Endodermal cell (in vitro differentiated cells): ENCODE results near the gene PGAM5. TPM values are rescaled to one million over a fixed set of nuclear protein-coding genes. Genes with fewer than 3 reads are reported as not detected.

Experiments used
- DNase-seq: peaks from one replicate; pipeline ENCODE4 v3.0.0-alpha.2; 2017
- H3K27ac ChIP-seq: 2 replicates; pipeline ENCODE4 v1.5.1; 2013; ENCODE audit warnings: mild to moderate bottlenecking, low read depth, low read length, moderate library complexity
- H3K27me3 ChIP-seq: 2 replicates; pipeline ENCODE4 v1.6.1; 2013; ENCODE audit warnings: mild to moderate bottlenecking, low read length, moderate library complexity; ENCODE audit not compliant: insufficient read depth, control insufficient read depth, poor library complexity, severe bottlenecking
- H3K36me3 ChIP-seq: 2 replicates; pipeline ENCODE4 v1.7.0; 2013; ENCODE audit warnings: mild to moderate bottlenecking, low read length, moderate library complexity; ENCODE audit not compliant: control insufficient read depth, insufficient read depth
- H3K4me1 ChIP-seq: one replicate; pipeline ENCODE4 v1.7.0; 2013; ENCODE audit warnings: low read length; ENCODE audit not compliant: control insufficient read depth, insufficient read depth
- H3K4me3 ChIP-seq: 2 replicates; pipeline ENCODE4 v1.5.1; 2013; ENCODE audit warnings: mild to moderate bottlenecking, low read length, moderate library complexity
- H3K9ac ChIP-seq: 2 replicates; pipeline ENCODE4 v1.6.1; 2013; ENCODE audit warnings: mild to moderate bottlenecking, low read length, moderate library complexity; ENCODE audit not compliant: poor library complexity, severe bottlenecking; ENCODE audit errors: extremely low read depth
- H3K9me3 ChIP-seq: 2 replicates; pipeline ENCODE4 v1.6.1; 2013; ENCODE audit warnings: mild to moderate bottlenecking, low read length, moderate library complexity; ENCODE audit not compliant: control insufficient read depth
- H3K27ac Mint-ChIP-seq: 2 replicates; pipeline ENCODE4 v1.8.0; 2020; ENCODE audit warnings: mixed read lengths
- H3K27me3 Mint-ChIP-seq: 2 replicates; pipeline ENCODE4 v1.8.0; 2021; ENCODE audit warnings: mild to moderate bottlenecking, mixed read lengths; ENCODE audit not compliant: insufficient read depth
- H3K36me3 Mint-ChIP-seq: 2 replicates; pipeline ENCODE4 v1.8.0; 2020; ENCODE audit warnings: low read depth, mixed read lengths
- H3K4me1 Mint-ChIP-seq: 2 replicates; pipeline ENCODE4 v1.8.0; 2020; ENCODE audit warnings: mixed read lengths
- H3K4me3 Mint-ChIP-seq: 2 replicates; pipeline ENCODE4 v1.8.0; 2020; ENCODE audit warnings: mild to moderate bottlenecking, moderate library complexity, mixed read lengths
- H3K9me3 Mint-ChIP-seq: 2 replicates; pipeline ENCODE4 v1.8.0; 2020; ENCODE audit warnings: mild to moderate bottlenecking, mixed read lengths
- WGBS, 2 experiments: methylation state at CpG; one replicate each; pipeline versions ENCODE4 v1.1.5 to v1.1.7; 2013; ENCODE audit warnings: missing lambda C conversion rate in 2 of 2, mixed read lengths in 1 of 2; ENCODE audit not compliant: insufficient coverage in 1 of 2, insufficient read length in 1 of 2; 5-methylcytosine and 5-hydroxymethylcytosine counted together
- total RNA-seq, 2 donors: library from RNA; stranded (reverse); fragmentation: NEBNext Ultra II Directional in 1 of 2; extraction: Animal tissue kit (Norgen Biotek cat#: 25700) in 1 of 2; gene quantifications; 2 replicates in 1 of 2; 3 replicates in 1 of 2; pipeline ENCODE4 v1.2.1, GENCODE V29; 2021
- TF ChIP-seq, protein P1 (sequence below): fragments of 200-600 bp; sonication (generic); conservative IDR thresholded peaks from 2 replicates; pipeline ENCODE4 v1.5.0; 2021; ENCODE audit warnings: antibody characterized with exemption, mild to moderate bottlenecking

PGAM5 gene
- total RNA-seq, 2 donors from 2014 or later: 60.2 to 64.3 TPM

GRCh38 chr12:132736913-132737312, 26.3 kb downstream of the PGAM5 start:
- peaks cover 89% of the 10 kb centered on the region for H3K36me3 Mint-ChIP-seq
- Histone ChIP-seq H3K9ac (no peak overlapping the region), H3K9me3 (no peaks in the 10 kb centered on the region), H3K27me3 (no peaks in the 10 kb centered on the region), H3K36me3 (peaks cover 86% of the 10 kb centered on the region), H3K4me1 (no peaks in the 10 kb centered on the region), H3K4me3 (no peak overlapping the region), H3K27ac (no peak overlapping the region)
- H3K27me3 Mint-ChIP-seq: no peaks in the 10 kb centered on the region
- 96 to 97% methylated on average over 15 of the region's 15 CpGs for WGBS, 2 experiments
- H3K4me3 Mint-ChIP-seq: no peak overlapping the region
- peak overlapping the region; percentile 27 for H3K27ac Mint-ChIP-seq
- H3K4me1 Mint-ChIP-seq: no peaks in the 10 kb centered on the region
- TF ChIP-seq, protein P1, sequence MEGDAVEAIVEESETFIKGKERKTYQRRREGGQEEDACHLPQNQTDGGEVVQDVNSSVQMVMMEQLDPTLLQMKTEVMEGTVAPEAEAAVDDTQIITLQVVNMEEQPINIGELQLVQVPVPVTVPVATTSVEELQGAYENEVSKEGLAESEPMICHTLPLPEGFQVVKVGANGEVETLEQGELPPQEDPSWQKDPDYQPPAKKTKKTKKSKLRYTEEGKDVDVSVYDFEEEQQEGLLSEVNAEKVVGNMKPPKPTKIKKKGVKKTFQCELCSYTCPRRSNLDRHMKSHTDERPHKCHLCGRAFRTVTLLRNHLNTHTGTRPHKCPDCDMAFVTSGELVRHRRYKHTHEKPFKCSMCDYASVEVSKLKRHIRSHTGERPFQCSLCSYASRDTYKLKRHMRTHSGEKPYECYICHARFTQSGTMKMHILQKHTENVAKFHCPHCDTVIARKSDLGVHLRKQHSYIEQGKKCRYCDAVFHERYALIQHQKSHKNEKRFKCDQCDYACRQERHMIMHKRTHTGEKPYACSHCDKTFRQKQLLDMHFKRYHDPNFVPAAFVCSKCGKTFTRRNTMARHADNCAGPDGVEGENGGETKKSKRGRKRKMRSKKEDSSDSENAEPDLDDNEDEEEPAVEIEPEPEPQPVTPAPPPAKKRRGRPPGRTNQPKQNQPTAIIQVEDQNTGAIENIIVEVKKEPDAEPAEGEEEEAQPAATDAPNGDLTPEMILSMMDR: no peak
- peak; percentile 41 for DNase-seq
- no peaks in the 10 kb centered on the region for H3K9me3 Mint-ChIP-seq

GRCh38 chr12:132739600-132740312, 29.1 kb downstream of the PGAM5 start:
- 95 to 97% methylated on average over 19 of the region's 19 CpGs for WGBS, 2 experiments
- H3K4me3 Mint-ChIP-seq: no peak overlapping the region
- peaks cover 88% of the 10 kb centered on the region for H3K36me3 Mint-ChIP-seq

GRCh38 chr12:132740313-132740646, 29.6 kb downstream of the PGAM5 start:
- Histone ChIP-seq H3K36me3 (peaks cover 92% of the 10 kb centered on the region), H3K27ac (no peak overlapping the region), H3K4me3 (no peak overlapping the region), H3K9me3 (no peaks in the 10 kb centered on the region), H3K9ac (no peak overlapping the region), H3K27me3 (no peaks in the 10 kb centered on the region), H3K4me1 (no peaks in the 10 kb centered on the region)
- 91 to 97% methylated on average over 6 of the region's 6 CpGs for WGBS, 2 experiments
- H3K4me3 Mint-ChIP-seq: no peak overlapping the region
- H3K27ac Mint-ChIP-seq: peak overlapping the region; percentile 31
- H3K36me3 Mint-ChIP-seq: peaks cover 89% of the 10 kb centered on the region
- no peaks in the 10 kb centered on the region for H3K9me3 Mint-ChIP-seq
- H3K4me1 Mint-ChIP-seq: no peaks in the 10 kb centered on the region
- H3K27me3 Mint-ChIP-seq: no peaks in the 10 kb centered on the region
- no peak for DNase-seq
- TF ChIP-seq, protein P1: no peak

More at GRCh38 chr12:132739600-132740312, 29.1 kb downstream of the PGAM5 start:
- Histone ChIP-seq H3K36me3 (peaks cover 92% of the 10 kb centered on the region), H3K9me3 (no peaks in the 10 kb centered on the region), H3K27ac (no peak overlapping the region), H3K4me1 (no peaks in the 10 kb centered on the region), H3K27me3 (no peaks in the 10 kb centered on the region), H3K4me3 (no peak overlapping the region), H3K9ac (no peak overlapping the region)
- H3K9me3 Mint-ChIP-seq: no peaks in the 10 kb centered on the region
- peak; percentile 39 for DNase-seq
- H3K4me1 Mint-ChIP-seq: no peaks in the 10 kb centered on the region
- TF ChIP-seq, protein P1: no peak
- H3K27ac Mint-ChIP-seq: no peak overlapping the region
- H3K27me3 Mint-ChIP-seq: no peaks in the 10 kb centered on the region
